Mucosa of gallbladder (tissue), 1 donor: ENCODE data around the gene ZNF185. TPM values are rescaled to one million over a fixed set of nuclear protein-coding genes. Genes with fewer than 3 reads are reported as not detected.
"Not testable (repeated sequence)": the region's sequence is repeated elsewhere in the genome, so short reads cannot be mapped to it uniquely, and the experiment has no call there.

Experiments
- DNase-seq: peaks from one replicate; pipeline ENCODE4 v3.0.0-alpha.2; 2020; ENCODE audit warnings: low spot score
- total RNA-seq: library from RNA; stranded (reverse); gene quantifications from one replicate; pipeline ENCODE4 v1.2.1, GENCODE V29; 2021
- donor health status: DM: no; HTN: no; CAD: no.

ZNF185 gene
- total RNA-seq, 1 donor from 2014 or later, result 16.5 TPM

- DNase-seq, result peak; percentile 51
Observed at GRCh38 chrX:152895724-152896420, 2.0 kb upstream of the ZNF185 start.

DNA sequence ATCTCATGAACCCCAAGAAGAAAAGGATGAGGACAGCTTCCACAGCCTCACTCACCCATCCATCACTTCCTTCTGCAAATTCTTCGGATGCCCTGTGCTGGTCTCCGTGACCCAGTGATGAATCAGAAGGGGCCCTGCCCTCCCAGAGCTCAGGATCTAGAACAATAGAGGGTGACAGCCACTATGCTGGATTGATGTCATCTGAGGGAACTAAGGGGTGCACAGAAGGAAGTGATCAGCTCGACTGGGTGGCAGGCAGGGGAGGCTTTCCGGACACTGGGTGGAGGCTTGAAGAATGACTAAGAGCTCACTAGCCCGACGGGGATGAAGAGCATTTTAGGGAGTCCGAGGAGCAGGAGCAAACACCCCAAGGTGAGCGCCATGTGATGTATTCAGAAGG is 1.4 kb upstream of the ZNF185 start:
- DNase-seq, result no peak

GRCh38 chrX:152898442-152898841 is 575 bp downstream of the ZNF185 start:
- DNase-seq, result no peak

DNA sequence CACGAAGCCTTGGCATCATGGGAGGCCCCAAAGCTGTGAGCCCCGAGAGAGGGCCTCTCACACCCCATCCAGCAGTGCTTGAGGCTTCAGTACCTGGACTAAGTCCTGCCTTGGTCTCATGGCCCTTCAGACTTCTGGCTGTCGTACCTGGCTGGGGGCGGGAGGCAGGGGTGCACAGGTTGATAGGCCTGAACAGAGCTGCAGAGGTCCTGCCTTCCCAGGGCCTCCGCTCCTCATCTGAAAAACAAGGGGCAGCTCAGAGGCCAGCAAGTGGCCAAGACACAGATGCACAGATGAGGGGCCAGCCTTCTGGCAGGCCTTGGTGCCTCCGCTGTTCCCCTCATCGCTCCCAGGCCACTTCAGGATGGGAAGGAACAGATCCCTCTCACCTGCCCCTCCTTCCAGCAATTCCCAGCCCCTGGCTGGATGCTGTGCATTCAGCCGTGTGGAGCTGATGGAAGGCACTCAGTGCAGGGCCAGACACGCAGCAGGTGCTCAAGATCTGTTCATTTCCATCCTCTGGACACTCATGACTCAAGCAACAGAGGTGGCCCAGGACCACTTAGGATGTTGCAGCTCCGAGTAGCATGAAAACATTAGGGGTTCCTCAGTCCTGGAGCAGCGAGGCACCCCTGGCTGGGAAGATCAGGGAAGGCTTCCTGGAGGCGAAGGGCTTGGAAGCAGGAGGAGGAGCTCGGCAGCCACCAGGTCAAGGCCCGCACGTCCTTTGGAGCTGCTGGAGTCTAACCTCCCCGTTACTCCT is 1.4 kb downstream of the ZNF185 start:
- no peak for DNase-seq

- no peak for DNase-seq
Observed at GRCh38 chrX:152899874-152900719, 2.2 kb downstream of the ZNF185 start.

DNA sequence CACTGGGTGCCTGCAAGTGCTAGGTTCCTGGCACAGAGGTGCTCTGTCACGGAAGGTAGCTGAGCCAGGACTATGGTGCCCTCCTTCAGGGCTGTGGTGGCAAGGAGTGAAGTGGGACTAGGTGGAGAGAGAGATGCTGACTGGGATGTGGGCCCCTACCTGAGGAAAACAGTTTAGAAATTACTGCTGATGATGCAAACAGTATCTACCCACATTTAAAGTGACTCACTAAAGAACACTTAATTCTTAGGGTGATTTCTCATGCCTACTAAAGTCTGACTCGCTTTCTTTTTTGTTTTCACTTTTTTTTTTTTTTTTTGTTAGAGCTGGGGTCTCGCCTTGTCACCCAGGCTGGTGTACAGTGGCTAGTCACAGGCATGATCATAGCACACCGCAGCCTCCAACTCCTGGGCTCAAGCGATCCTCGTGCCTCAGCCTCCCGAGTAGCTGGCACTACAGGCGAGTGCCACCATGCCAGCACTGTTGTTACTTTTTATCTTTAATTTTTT is 3.1 kb downstream of the ZNF185 start:
- DNase-seq, result no peak

DNA sequence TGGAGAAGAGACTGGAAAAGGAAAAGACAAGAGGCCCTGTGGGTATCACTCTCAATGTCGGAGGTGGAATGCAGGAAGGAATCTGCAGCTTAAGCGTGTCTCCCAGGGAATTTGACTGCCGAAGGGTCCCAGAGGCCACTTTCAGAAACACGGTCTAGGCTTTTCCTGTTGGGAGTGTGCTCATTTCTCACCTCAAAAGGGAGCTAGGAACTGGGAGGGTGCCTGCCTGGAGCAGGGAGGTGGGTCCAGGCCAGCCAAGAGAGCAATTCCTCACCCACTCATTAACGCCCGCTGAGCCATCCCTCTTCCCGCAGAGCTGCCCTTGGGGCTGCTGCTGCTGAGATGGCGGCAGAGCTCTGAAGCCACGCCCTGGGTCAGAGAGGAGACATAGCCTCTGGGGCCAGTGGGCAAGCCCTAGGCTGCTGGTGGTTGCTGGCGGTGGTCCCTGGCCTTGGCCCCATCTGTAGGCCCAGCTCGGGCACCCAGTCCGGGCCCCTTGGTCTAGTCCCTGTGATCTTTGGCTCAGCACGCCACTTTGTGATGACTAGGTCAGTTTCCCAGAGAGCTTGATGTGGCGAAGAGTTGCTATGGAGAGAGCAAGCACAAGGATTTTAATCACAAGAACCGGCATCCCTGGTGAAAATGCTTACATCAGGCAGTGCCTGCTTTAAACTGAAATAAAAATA is 4.1 kb downstream of the ZNF185 start:
- no peak for DNase-seq

GRCh38 chrX:152902502-152902820 is 4.6 kb downstream of the ZNF185 start:
- no peak for DNase-seq

DNA sequence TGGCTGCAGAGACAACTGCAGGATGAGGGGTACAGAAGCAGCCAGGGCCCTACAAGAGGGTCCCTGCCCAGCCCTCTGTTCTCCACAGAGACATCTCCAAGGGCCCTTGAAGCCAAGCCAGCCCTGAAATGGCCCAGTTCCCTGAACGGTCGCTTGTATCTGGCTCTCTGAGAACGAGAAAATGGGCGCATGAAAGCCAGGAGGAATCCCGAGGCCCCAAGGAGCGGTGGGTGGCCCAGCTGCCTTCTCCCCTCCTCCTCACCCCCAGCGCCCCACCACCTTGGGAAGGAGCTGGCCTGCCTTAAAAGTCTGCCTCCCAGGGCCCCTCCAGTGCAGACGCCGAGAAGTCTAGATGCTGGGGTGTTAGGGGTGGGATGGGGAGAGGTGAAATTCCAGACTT is 5.7 kb downstream of the ZNF185 start:
- DNase-seq, result no peak

GRCh38 chrX:152904151-152905080 is 6.5 kb downstream of the ZNF185 start:
- peak; percentile 43 for DNase-seq

- no peak for DNase-seq
Observed at GRCh38 chrX:152905081-152905420, 7.2 kb downstream of the ZNF185 start.

DNA sequence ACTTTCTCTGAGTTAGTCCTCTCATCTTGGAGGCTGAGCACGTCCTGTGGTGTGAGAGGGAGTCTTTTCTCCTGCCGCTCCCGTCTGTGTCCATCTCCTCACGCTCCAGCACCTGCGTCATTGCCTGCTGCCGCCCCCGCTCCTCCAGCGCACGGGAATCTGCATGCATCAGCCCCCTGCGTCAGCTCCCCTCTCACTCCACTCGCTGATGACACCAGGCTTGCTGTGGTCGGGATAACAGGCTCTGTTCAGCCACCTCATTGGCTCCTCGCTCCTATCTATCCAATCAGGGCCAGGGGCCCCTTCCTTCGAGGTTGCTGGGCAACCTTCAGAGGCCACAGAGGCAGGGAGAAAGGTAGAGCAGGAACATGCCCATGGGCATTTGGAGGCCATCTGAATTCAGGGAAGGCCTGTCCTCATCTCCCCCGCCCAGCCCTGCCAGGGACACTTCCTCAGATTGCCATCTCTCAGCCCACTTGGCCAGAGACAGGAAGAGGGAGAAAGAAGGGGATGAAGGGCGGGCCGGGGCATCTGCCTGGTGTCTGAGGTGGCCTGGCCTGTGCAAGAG is 9.3 kb downstream of the ZNF185 start:
- no peak for DNase-seq

DNA sequence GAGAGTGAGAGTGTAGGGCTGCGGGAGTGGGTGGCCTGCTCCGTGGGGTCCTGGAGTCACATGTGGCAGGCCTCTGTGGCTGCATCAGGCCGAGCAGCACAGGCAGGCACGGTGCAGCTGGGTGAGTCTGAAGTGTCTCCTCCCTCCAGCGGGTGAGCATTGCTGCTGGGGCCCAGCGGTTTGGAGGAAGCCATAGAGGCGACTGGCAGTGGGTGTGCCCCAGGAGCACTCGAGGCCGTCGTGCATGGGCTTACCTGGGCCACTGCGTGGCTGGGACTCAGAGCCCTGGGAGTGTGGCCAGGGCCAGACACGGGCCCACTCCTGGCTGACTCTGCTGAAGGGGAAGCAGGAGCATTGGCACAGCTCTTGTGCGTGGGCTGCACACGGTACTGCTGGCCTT is 10.6 kb downstream of the ZNF185 start:
- DNase-seq, result no peak

- DNase-seq, result not testable (repeated sequence)
Observed at GRCh38 chrX:152910018-152910417, 12.2 kb downstream of the ZNF185 start.

- no peak for DNase-seq
Observed at GRCh38 chrX:152912106-152912505, 14.2 kb downstream of the ZNF185 start.

DNA sequence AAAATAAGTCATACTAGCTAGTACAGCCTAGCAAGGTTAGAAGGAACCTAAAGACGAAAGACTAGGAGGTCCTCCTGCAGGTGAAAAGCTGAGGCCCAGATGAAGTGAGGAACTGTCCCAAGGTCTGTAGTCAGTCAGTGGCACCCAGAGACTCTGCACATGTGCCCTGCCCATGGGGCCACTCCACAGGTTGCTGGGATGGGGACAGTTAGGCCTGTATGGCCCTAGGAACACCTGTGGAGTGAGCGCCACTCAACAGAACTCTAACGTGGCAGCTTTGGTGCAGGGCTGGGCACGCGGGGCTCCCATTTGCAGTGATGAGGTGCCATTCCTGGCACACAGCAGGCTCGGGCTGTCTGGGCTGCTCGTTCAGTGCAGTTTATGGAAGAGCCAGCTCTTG is 14.8 kb downstream of the ZNF185 start:
- no peak for DNase-seq

GRCh38 chrX:152913346-152913745 is 15.5 kb downstream of the ZNF185 start:
- DNase-seq, result no peak

DNA sequence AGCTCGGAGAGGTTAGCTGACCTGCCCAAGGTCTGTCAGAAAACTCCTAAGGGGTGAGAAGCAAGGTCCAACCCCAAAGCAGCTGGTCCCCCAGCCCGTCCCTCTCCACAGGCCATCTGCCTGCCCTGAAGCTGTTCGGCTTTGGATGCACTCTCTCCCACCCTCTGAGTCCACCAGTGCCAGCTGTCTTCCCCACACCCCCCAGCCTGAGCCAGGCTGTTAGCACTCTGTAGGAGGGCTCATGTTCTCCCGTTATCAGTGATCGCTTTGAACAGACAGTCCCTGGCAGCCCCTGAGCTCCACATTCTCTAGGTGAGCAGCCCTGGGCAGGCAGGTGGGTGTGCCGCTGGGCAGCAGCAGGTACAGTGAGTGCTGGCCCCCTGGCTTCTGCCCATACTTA is 16.0 kb downstream of the ZNF185 start:
- no peak for DNase-seq

DNA sequence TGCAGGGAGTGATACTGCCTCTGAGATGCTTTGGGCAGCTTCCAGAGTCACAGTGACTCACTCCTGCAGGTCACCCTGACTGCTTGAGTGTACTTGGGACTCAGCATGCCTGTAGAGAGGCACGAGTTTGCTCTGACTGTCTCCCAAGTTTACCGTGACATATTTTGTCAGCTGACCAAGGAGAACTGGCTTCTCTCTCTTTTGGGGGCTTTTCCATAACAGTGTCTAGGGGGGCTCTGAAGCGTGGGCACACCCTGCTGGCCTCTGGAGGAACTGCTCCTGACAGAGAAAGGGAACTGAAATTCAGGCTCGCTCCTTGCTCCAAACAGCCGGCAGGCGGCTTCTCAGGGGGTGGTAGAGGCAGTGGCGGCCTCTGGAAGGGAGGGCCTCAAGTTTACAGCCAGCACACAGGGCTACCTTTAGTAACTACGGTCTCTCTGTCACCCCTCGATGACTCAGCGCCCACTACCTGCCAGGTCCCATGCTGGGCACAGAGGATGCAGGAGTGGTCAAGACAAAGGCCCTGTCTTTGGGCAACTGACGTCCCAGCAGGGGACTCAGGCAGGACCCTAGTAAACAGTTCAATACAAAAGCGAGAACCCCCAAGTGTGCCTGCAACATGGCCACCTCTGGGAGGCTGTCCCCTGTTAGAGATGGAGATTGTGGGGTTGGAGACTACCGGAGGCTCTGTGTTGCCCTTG is 17.8 kb downstream of the ZNF185 start:
- peak; percentile 21 for DNase-seq
